ENCODE data around the gene ANXA8.
"Not testable (repeated sequence)": the region's sequence is repeated elsewhere in the genome, so short reads cannot be mapped to it uniquely, and the experiment has no call there.

Gene ANXA8, protein sequence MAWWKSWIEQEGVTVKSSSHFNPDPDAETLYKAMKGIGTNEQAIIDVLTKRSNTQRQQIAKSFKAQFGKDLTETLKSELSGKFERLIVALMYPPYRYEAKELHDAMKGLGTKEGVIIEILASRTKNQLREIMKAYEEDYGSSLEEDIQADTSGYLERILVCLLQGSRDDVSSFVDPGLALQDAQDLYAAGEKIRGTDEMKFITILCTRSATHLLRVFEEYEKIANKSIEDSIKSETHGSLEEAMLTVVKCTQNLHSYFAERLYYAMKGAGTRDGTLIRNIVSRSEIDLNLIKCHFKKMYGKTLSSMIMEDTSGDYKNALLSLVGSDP

GRCh38 chr10:47483923-47484322 lies at the start of gene ANXA8:
Gene ANXA8, minus strand, starts transcription at chr10:47484115. Its CDS starts 182 bp downstream, at chr10:47483933.
- H3K9me3 Mint-ChIP-seq; H3K36me3 Mint-ChIP-seq (ENCODE audit: low read depth); H3K4me1 Mint-ChIP-seq; H3K4me3 Mint-ChIP-seq; H3K27me3 Mint-ChIP-seq (ENCODE audit: low read depth); H3K27ac Mint-ChIP-seq: not testable (repeated sequence)

DNA sequence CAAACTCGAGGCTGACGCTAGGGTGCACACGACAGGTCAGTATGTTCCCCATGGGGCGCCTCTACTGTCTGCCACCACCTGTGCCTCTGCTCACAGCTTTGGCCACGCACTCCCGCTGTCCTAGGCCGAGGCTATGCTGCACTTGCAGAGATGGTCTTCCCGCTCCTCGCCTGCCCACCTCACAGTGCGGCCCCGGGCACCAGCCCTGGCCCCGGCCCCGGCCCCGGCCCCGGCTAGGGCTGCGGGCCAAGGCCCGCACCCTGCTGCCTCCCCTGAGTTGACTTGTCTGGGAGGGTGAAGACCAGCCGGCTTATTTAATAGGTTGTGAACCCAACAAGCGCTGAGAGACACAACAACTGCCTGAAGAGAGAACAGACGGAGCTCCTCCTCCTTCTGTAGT lies 39.6 kb upstream of the ANXA8 start, which contains the start of gene AGAP9:
AGAP9 (minus strand) TSS at position 164 of the 400 bp plus-strand sequence; CDS start at position 52, 112 bp downstream.
- H3K27me3 Mint-ChIP-seq (ENCODE audit: low read depth); H3K9me3 Mint-ChIP-seq; H3K4me3 Mint-ChIP-seq; H3K36me3 Mint-ChIP-seq (ENCODE audit: low read depth); H3K4me1 Mint-ChIP-seq; H3K27ac Mint-ChIP-seq: not testable (repeated sequence)

- not testable (repeated sequence) for H3K9me3 Mint-ChIP-seq; H3K27ac Mint-ChIP-seq; H3K4me1 Mint-ChIP-seq; H3K27me3 Mint-ChIP-seq (ENCODE audit: low read depth); H3K36me3 Mint-ChIP-seq (ENCODE audit: low read depth); H3K4me3 Mint-ChIP-seq
Measured at GRCh38 chr10:47502313-47502712, 18.4 kb upstream of the ANXA8 start.

DNA sequence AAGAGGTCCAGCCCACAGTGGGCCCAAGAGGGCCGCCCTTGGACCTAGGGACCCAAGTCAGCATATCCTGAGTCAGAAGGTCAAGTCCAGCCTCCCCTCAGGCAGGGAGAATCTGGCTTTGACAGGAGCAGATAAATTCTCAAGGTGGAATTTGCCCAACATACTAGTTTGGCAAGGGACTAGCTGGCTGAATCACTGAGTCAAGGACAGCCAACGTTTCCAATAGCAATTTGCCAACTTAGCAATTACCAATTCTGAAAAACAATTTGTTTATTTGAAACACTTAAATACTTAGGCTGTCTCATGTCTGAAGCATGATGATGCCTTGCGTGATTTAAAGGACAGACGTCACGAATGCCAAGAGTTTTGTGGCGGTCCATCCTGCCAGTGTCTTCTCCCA lies 10.3 kb upstream of the ANXA8 start:
- H3K9me3 Mint-ChIP-seq; H3K27ac Mint-ChIP-seq; H3K4me1 Mint-ChIP-seq; H3K36me3 Mint-ChIP-seq (ENCODE audit: low read depth); H3K27me3 Mint-ChIP-seq (ENCODE audit: low read depth); H3K4me3 Mint-ChIP-seq: not testable (repeated sequence)

DNA sequence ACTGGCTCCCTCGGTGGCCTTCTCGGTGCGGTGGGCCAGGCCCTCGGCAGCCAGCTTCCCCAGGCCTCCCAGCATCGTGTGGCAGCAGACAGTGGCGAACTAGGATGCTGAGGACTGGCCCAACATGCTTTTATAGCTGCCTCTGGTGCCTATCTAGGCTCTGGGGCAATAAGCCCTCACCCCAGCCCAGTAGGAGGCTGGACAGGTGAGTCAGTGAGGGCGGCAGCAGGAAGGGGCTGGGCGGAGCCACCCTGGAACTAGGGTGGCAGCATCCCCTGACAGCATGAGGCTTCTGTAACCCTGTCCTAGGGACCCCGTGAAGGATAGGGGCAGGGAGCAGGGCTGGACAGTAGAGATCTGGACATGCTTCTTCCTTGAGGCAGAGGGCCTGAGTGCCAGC lies 7.7 kb upstream of the ANXA8 start, which contains the start of gene FAM25G:
FAM25G (minus strand) TSS at position 101 of the 400 bp plus-strand sequence; CDS start at position 75, 26 bp downstream.
- H3K9me3 Mint-ChIP-seq; H3K36me3 Mint-ChIP-seq (ENCODE audit: low read depth); H3K4me1 Mint-ChIP-seq; H3K4me3 Mint-ChIP-seq; H3K27me3 Mint-ChIP-seq (ENCODE audit: low read depth); H3K27ac Mint-ChIP-seq: not testable (repeated sequence)

DNA sequence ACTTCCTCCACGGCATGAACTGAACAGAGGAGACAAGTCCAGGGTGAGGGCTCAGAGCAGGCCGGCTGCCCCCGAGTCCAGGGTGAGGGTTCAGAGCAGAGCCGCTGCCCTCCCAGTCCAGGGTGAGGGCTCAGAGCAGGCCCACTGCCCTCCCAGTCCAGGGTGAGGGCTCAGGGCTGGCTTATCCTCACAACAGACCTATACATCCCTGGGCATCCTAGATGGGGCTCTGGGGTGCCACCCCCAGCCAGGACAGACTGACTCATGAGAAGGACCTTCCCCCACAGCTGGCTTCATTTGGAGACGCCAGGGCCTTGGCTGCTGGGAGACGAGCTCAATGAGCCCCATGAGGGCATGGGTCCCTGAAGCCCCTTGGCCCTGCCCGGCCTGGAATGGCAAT lies 5.7 kb upstream of the ANXA8 start:
- H3K27me3 Mint-ChIP-seq (ENCODE audit: low read depth); H3K36me3 Mint-ChIP-seq (ENCODE audit: low read depth); H3K4me1 Mint-ChIP-seq; H3K27ac Mint-ChIP-seq; H3K4me3 Mint-ChIP-seq; H3K9me3 Mint-ChIP-seq: not testable (repeated sequence)

DNA sequence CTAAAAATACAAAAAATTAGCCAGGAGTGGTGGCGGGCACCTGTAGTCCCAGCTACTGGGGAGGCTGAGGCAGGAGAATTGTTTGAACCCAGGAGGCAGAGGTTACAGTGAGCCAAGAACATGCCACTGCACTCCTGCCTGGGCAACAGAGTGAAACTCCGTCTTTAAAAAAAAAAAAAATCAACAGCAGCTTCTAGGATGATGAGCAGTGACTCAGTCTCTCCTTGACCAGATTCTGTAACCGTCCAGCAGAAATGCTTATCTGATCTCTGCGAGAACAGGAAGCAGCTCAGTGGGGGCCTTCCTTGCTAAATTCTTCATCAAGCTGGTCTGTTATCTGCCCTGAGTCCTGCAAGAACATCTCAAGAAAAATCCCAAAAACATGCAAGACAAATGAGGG lies 2.0 kb upstream of the ANXA8 start:
- H3K9me3 Mint-ChIP-seq; H3K4me3 Mint-ChIP-seq; H3K36me3 Mint-ChIP-seq (ENCODE audit: low read depth); H3K27ac Mint-ChIP-seq; H3K27me3 Mint-ChIP-seq (ENCODE audit: low read depth); H3K4me1 Mint-ChIP-seq: not testable (repeated sequence)

DNA sequence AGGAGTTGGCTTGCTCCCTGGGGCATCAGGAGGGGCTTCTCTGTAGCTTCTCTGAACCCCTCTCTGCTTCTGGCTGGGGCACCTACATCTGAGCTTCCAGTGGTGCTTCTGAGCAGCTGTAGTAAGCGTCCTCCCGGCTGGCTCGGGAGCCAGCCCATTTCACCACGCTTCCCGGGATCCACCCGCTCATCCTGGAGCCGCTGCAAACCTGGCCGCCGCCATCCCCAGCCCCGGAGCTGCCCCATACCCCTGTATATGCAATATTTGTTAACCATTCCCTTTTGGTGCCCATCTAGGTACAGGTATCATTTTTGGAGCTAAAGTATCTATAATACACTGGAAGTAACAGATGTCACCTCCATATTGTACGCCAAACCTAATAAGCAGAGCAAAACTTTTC lies 871 bp upstream of the ANXA8 start:
- H3K4me1 Mint-ChIP-seq; H3K4me3 Mint-ChIP-seq; H3K27me3 Mint-ChIP-seq (ENCODE audit: low read depth); H3K36me3 Mint-ChIP-seq (ENCODE audit: low read depth); H3K27ac Mint-ChIP-seq; H3K9me3 Mint-ChIP-seq: not testable (repeated sequence)

GRCh38 chr10:47482367-47482766 lies 1.5 kb downstream of the ANXA8 start:
- H3K9me3 Mint-ChIP-seq, H3K4me1 Mint-ChIP-seq: not testable (repeated sequence)

GRCh38 chr10:47481768-47482181 lies 2.1 kb downstream of the ANXA8 start:
- not testable (repeated sequence) for H3K4me3 Mint-ChIP-seq; H3K36me3 Mint-ChIP-seq (ENCODE audit: low read depth); H3K27me3 Mint-ChIP-seq (ENCODE audit: low read depth); H3K9me3 Mint-ChIP-seq; H3K4me1 Mint-ChIP-seq; H3K27ac Mint-ChIP-seq

More at GRCh38 chr10:47482367-47482766, 1.5 kb downstream of the ANXA8 start:
- not testable (repeated sequence) for H3K4me3 Mint-ChIP-seq; H3K27ac Mint-ChIP-seq; H3K36me3 Mint-ChIP-seq (ENCODE audit: low read depth); H3K27me3 Mint-ChIP-seq (ENCODE audit: low read depth)

GRCh38 chr10:47481182-47481766 lies 2.6 kb downstream of the ANXA8 start:
- not testable (repeated sequence) for H3K4me3 Mint-ChIP-seq; H3K27ac Mint-ChIP-seq; H3K36me3 Mint-ChIP-seq (ENCODE audit: low read depth); H3K4me1 Mint-ChIP-seq; H3K9me3 Mint-ChIP-seq; H3K27me3 Mint-ChIP-seq (ENCODE audit: low read depth)

DNA sequence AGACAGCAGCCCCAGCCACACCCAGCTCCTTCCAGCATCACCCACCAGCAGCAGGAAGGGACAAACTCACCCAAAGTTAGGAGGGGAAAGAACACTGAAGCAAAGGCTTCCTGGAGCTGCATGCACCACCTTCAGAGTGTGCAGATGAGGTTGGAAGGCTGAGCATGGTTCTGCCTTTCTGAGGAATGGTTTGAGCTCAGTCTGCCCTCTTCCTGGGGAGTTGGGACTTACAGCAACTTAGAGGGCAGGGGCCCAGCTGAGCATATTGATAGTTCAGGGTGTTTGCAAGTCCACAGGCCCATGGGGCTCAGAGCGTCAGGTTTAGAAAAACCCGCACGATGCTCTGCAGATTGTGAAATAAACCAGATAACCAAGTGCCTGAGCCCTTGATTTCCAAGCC lies 3.8 kb downstream of the ANXA8 start:
- not testable (repeated sequence) for H3K4me3 Mint-ChIP-seq

GRCh38 chr10:47478114-47478513 lies 5.8 kb downstream of the ANXA8 start:
- not testable (repeated sequence) for H3K36me3 Mint-ChIP-seq (ENCODE audit: low read depth); H3K27me3 Mint-ChIP-seq (ENCODE audit: low read depth); H3K27ac Mint-ChIP-seq; H3K4me1 Mint-ChIP-seq; H3K4me3 Mint-ChIP-seq; H3K9me3 Mint-ChIP-seq

More for the DNA sequence above, 3.8 kb downstream of the ANXA8 start:
- H3K36me3 Mint-ChIP-seq (ENCODE audit: low read depth); H3K4me1 Mint-ChIP-seq; H3K9me3 Mint-ChIP-seq; H3K27ac Mint-ChIP-seq; H3K27me3 Mint-ChIP-seq (ENCODE audit: low read depth): not testable (repeated sequence)

DNA sequence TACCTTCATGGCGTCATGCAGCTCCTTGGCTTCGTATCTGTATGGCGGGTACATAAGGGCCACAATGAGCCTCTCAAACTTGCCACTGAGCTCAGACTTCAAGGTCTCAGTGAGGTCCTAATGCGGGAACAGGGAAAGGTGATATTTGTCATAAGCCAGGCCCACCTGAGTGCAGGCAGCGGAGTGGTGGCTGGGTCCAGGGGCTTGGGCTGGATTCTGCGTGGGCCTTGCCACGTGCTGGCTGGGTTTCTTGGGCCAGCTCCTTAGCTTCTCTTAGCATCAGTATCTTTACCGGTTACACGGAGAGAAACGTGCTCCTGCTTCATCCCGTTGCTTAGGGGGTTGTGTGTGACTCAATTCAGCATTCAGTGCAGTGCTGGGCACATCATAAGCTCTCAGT lies 6.8 kb downstream of the ANXA8 start:
- not testable (repeated sequence) for H3K36me3 Mint-ChIP-seq (ENCODE audit: low read depth); H3K27ac Mint-ChIP-seq; H3K9me3 Mint-ChIP-seq; H3K4me1 Mint-ChIP-seq; H3K4me3 Mint-ChIP-seq; H3K27me3 Mint-ChIP-seq (ENCODE audit: low read depth)

DNA sequence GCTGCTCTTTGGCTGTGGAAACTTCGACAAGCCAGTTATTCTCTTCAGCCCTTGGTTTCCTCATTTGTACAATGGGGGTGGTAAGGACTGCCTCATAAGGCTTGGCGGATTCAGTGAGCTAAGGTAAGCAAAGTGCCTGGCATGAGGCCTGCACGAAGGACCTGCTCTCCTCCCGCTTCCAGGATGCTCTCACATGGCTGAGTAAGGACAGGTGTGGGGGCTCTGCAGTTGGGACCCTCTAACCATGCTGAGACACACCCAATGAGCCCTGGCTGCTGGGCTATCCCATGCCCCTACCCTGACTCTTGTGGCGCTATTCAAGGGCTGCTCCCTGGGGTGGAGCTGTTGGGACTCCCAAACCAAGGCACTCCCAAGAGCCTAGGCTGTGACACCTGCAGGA lies 8.8 kb downstream of the ANXA8 start:
- H3K9me3 Mint-ChIP-seq; H3K4me3 Mint-ChIP-seq; H3K27me3 Mint-ChIP-seq (ENCODE audit: low read depth); H3K36me3 Mint-ChIP-seq (ENCODE audit: low read depth); H3K4me1 Mint-ChIP-seq; H3K27ac Mint-ChIP-seq: not testable (repeated sequence)

DNA sequence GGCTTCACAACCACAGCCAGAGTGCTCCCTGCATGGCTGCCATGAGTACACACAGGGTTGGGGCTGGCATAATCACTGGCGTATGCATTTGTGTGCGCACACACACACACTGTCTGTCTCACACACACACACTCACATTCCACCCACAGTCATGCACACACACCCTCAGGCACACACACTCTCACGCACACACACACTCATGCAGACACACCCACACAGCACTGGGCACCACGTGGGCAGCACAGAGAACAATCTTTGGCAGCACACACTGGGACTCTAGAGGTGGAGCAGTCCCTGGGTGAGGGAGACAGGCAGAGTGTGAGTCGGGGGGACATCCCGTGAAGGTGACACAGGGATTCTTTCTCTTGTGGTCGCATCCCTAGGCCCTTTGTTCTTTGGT lies 10.4 kb downstream of the ANXA8 start:
- not testable (repeated sequence) for H3K9me3 Mint-ChIP-seq; H3K4me3 Mint-ChIP-seq; H3K27me3 Mint-ChIP-seq (ENCODE audit: low read depth); H3K4me1 Mint-ChIP-seq; H3K27ac Mint-ChIP-seq; H3K36me3 Mint-ChIP-seq (ENCODE audit: low read depth)

All from nephron (organoid).